Activated CD4-positive, CD25-positive, alpha-beta regulatory T cell treated with anti-CD3 and anti-CD28 coated beads, Interleukin-2, amount 50 U/mL, for 16 hours (primary cell): Measurements from ENCODE around the gene SSBP3.

Source experiments
- DNase-seq: peaks from one replicate; pipeline ENCODE4 v3.0.0-alpha.2; 2020; ENCODE audit warnings: low read depth, low spot score

SSBP3 gene

GRCh38 chr1:54176621-54177327 lies 229.4 kb downstream of the SSBP3 start:
- DNase-seq, result no peak
